DMS 273 (cell line): ENCODE data around the gene SHROOM2.

Experiments used
- DNase-seq: peaks from one replicate; lab custom pipeline; 2025; ENCODE audit not compliant: unreplicated experiment; lab: John Stamatoyannopoulos, UW

SHROOM2 gene

DNA sequence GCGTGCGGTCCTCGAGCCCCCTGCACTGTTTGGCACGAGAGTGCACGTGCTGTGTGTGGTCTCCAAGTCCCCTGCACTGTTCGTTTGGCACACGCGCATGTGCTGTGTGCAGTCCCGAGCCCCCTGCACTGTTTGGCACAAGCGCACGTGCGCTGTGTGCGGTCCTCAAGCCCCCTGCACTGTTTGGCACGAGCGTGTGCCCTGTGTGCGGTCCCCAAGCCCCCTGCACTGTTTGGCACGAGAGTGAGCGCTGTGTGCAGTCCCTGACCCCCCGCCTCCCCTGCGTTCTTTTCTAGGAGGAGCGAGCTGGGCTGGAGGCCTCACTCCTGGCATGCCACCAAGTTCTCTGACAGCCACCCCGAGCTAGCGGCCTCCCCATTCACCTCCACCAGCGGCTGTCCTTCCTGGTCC lies 104.5 kb downstream of the SHROOM2 start:
- DNase-seq = no peak

DNA sequence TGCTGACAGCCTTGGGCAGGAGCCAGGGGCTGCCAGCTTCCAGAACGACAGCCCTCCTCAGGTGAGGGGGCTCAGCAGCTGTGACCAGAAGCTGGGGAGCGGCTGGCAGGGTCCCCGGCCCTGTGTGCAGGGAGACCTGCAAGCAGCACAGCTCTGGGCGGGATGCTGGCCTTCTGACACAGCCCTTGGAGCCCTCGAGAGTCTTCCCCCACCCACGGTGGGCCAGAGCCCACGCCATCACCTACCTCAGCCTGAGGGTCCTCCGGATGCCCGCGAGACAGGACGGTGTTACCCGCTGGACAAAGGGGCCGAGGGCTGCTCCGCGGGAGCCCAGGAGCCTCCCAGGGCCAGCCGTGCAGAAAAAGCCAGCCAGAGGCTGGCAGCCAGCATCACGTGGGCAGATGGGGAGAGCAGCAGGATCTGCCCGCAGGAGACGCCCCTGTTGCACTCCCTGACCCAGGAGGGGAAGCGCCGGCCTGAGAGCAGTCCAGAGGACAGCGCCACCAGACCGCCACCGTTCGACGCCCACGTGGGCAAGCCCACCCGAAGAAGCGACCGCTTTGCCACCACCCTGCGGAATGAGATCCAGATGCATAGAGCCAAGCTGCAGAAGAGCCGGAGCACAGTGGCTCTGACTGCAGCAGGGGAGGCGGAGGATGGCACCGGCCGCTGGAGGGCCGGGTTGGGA lies 109.1 kb downstream of the SHROOM2 start:
- DNase-seq = no peak

DNA sequence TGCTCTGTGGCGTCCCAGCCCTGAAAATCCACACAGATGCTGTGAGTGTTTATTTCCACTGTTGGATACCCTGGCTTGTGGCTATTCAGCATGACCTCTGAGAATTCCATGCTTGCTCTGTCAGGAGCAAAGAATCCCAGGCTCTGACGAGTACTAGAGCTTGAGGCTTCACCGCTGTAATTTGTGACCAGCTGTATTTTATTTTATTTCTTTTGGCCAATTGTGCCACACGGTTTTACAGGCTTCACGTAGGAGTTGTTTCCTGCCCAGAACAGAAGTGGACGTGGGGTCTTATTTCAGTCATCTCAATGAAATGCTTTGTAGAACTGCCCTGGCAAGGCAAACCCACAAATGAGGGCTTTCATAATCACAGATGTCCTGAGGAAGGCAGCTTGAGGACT lies 111.5 kb downstream of the SHROOM2 start:
- DNase-seq = no peak

DNA sequence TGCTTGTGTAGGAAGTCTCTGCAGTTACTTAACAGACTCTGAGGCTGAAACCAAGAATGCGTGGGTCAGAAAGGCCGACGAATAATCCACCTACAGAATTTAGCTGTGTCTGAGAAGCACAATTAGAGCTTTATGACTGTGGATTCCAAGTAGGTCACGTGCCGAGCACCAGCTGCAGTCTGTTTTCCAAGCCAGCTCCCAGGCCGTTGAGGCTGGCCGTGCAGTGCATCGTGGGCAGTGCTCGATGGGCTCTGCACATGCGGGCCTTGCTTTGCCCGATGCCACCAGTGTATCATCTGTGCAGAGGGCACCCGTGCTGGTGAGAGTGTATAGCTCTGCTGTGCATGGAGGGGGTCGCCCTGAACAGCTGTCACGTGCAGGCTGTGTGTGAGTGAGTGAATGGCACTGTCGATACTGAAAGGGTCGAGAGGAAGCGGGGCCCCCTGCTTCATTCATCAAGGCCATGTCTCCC lies 113.4 kb downstream of the SHROOM2 start:
- peak; percentile 46 for DNase-seq

DNA sequence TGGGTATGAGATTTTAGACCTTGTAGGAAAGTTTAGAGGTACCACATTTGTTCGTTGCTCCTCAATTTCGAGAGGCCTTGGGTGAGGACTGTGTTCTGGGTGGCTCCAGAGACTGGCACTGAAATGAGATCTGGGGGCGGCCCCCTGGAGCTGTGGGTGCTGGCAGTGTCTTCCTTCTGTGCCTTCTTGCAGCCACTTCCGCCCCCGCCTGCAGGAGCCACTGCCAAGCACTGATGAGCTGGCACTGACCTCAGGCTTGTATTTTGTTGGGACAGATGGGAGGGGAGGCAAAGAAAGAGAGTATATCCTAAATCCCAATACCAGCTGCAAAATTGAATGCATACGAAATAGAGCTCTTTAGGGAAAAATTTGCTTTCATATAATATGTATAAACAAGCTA lies 116.4 kb downstream of the SHROOM2 start:
- peak; percentile 75 for DNase-seq

DNA sequence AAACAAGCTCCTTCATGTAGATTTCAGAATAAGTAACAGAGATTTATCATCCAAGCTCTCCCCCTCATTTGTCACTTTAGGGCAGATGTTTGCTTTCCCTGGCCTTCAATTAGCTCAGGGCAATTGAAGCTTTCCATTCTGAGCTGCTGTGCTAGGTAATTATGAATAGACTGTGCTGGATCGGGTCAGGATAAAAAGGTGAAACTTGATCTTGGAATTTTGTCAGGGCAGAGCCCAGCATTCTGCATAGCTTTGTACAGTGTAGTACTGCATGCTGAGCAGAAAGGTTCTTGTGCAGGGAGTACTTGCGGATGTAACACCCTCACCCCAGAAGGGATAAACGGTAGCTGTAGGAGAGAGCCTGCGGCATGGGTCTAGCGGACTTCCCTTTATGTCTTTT lies 116.9 kb downstream of the SHROOM2 start:
- DNase-seq = peak; percentile 79

DNA sequence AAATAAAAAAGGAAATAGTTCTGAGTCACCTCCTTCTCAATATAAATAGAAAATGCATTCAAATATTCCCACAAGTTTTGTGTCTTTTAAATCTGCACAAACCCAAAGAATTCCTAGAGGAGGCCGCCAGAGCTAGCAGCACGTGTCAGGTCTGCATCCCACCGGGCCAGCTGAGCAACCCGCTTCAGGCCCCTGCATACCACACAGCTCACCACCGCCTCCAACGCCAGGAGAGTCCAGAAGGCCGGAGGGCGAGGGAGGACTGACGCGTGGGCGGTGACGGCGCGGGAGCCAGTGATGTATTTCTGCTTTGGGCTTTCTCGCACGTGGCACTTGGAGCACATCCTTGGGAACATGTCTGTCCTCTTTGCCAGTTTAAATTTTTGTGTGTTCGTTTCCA lies 119.1 kb downstream of the SHROOM2 start:
- no peak for DNase-seq

DNA sequence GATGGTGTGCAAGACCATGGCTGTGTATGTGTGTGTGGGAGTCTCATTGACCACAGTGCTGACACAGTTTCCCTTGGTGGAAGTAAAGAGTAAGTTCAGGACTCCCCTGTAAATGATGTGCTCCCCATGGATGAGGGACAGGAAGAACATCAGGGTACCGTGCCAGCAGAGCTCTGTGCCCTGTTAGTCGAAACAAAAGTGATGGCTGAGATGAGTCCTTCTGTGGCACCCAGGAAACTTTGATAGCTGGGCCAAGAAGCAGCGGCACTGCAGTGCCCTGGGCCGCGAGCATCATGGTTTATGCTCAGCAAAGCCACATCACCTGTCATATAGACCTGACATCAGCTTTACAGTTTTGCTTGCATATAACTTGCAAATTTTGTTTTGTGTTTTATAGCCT lies 119.5 kb downstream of the SHROOM2 start:
- no peak for DNase-seq

DNA sequence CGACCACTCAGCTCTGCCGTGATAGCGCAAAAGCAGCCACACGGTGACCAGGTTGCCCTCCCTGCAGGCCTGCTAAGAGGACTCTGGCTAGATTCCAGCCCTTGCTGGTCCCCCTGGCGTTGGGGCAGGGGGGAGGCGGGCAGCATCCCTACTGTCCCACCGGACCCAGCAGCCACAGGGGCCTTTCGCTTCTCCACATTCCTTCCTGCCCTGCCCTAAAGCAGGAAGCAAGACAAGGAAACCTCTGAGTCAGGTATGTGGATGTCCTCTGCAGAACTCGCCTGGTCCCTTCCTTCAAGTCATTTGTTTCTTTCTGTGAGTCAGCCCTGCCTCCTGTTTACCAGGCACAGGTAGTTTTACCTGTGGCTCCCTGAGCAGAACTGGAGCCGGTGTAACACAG lies 120.7 kb downstream of the SHROOM2 start:
- DNase-seq = no peak

DNA sequence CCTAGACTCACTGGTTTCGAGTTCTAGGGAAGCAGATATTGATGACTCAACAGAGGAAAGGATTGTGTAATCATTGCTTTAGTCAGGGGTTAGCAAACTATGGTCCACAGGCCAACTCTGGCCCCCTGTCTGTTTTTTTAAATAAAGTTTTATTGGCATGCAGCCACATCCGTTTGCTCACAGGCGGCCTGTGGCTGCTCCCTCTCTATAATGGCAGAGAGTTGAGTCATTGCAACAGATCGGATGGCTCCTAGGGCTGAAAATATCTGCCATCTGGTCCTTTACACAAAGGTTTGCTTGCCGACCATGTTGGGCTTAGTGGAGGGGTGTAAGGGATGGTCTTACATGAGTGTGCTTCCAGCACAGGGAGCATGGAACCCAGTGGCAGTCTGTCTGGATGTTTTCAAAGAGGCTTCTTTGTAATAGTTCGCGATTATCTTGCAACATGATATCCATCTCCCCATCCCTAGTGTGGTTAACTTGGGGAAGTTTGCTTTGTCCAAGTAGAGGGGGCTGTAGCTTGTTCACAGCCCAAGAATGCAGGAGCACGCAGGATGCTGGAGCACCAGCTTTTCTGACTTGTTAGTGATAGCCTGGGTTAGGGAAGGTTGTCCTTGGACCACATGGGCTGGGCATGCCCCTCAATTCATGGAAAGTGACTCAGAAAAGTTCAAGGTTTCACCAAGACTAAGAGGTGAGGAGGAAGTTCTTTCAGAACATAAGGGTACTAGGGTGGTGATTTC lies 121.6 kb downstream of the SHROOM2 start:
- DNase-seq = peak; percentile 75

DNA sequence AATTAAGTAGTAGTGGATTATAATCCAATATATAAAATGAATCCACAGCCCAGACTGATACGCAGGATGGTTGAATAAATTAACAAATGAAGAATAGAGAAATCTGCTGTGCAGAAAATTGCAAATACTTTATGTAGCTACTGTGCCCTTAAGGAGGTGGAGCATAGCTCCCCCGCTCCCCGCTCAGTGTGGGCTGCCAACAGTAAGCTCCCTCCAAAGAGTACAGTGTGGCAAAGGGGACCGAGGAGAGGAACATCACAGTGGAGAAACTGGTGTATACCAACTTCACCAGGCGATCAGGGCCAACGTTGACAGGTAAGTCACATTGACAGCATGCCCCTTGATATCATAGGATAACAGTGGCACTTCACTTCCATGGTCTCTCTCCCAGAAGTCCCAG lies 123.0 kb downstream of the SHROOM2 start:
- no peak for DNase-seq

DNA sequence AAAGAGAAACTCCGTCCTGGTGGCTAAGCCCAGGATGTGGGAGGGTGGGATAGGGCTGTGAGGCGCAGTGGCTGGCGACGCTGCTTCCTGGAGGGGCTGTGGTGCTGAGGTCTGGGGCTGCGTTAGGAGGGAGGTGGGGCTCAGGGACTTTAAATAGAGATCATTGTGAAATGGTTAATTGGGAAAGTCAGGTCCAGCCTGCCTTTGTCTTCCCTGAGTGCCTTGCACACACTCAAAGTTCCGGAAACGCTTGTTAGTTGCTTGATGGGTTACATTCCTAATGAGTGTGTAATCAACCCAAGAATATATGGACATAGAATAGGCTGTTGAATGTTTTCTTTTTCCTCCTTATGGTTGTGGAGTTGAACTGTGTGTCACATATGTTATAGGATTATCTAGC lies 125.3 kb downstream of the SHROOM2 start:
- DNase-seq = no peak

DNA sequence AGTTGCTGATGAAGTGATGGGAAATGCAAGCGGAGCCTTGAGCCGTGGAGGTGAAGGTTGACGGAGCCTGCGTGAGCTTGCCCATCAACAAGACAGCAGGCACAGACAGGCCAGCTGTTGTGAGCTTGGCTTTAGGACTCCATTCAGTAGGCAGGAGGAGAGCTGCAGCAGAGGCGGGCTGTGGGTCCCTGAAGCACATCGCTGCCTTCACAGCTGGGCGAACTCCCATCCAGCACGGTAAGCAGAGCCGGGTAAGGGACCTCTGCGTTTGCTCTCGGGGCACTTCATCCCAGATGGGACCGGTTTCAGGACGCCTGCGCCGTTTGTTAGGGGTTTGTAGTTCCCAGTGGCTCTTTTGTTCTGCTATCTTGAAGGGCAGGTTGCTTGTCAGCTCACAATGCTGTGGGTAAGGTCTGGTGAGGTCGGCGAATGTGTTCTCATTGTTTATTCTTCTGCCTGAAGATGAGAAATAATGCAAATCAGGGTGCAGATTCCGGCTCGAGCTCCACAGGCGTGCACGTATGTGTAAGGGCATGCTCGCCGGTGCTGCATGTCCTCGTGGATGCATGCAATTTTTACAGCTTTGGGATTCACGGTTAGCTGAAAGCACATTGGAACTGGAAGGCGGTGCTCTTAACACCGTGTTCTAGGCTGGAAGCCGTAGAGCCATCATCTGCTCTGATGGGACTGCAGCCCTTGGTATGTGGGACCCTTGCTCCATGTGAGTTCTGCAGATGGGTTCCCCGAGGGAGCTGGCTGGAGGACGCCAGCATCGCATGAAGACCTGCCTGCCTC lies 126.3 kb downstream of the SHROOM2 start:
- peak; percentile 86 for DNase-seq

DNA sequence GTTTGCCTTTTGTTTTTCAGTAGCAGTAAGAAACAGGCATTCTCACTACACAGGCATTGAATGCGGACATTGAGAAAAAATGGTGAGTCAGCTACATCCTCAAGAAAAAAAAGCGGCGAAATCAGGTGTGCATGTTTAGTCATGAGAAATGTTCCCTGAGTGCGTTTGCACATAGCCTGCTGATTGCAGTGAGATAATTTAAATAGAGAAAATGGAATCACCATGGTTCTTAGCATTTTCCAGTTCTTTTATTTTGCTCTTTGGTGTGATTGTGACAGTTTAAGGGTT lies 126.9 kb downstream of the SHROOM2 start:
- DNase-seq = peak; percentile 34

DNA sequence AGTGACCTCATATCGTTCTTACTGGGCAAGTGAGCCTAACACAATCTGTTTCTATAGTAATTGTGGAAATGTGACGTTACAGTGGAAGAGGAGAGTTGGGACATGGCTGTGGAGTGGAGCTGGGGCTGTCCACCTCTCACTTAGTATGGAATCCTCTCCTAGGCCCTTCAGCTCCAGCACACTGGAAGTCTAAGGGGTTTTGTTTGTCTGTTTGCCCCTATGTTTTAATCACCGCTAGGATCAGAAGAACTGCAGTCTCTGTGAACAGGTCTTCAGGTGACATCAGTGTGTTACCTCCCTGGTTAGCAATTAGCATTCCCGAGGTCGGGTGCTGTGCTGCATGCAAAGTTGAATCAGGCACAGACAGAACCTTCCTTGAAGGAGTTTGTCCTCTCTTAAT lies 131.6 kb downstream of the SHROOM2 start:
- no peak for DNase-seq

DNA sequence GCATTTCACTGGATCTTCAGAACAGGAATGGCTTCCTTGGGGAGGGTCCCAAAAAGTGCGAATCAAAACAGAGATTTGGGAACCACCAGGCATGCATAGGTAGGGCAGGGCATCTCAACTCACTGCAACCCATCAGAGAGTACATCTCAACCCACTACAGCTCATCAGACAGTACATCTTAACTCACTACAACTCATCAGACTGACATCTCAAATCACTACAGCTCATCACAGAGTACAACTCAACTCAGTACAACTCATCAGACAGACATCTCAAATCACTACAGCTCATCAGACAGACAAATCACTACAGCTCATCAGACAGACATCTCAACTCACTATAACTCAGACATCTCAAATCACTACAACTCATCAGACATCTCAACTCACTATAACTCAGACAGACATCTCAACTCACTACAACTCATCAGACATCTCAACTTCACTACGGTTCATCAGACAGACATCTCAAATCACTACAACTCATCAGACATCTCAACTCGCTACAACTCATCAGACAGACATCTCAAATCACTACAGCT lies 133.5 kb downstream of the SHROOM2 start:
- DNase-seq = no peak

DNA sequence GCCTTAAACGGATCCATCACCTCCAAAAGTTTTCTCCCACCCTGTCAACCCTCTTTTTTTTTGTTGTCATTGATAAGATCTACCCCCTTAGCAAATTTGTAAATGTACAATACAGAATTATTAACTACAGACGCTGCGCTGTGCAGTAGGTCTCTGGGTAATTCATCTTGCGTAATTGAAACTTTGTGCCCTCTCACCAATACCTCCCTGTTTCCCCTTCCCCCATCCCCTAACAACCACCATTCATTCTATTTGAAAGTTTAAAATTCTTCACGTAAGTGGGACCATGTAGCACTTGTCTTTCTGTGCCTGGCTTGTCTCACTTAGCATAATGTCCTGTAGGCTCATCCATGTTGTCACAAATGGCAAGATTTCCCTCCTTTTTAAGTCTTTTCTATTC lies 135.2 kb downstream of the SHROOM2 start:
- no peak for DNase-seq

DNA sequence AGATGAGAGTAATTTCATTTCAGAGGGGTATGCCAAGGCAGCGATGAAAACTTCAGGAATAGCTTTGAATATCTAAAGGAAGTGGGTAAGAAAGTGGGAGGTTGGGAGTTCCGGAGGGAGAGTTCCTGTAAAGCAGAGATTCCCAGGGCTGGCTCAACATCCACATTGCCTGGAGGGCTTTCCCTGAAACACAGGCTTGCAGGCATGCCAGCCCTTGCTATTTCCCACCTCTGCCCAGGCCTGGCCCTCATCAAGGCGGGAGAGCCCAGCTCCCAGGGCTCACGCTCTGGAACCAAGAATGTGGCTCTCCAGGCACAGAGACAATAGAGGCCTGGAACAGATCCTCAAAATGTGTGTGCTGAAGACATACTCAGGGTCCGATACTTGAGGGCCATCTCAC lies 137.1 kb downstream of the SHROOM2 start:
- no peak for DNase-seq

DNA sequence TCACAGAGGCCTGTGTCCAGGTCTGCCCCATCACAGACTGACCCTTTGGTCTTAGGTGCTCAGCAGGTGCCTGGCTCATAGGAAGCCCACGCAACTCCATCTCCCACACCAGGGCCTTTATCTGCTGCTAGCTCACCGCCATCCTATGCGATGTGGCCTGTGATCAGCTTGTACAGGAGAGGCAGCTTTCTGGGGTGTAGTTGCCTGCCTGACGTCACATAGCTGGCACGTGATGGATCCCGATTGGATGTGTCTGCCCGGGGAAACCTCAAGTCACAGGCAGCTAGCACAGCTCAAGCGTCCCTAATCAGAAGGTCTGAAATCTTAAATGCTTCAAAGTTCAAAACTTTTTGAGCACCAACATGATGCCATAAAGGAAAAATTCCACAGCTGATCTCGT lies 139.8 kb downstream of the SHROOM2 start:
- DNase-seq = no peak

DNA sequence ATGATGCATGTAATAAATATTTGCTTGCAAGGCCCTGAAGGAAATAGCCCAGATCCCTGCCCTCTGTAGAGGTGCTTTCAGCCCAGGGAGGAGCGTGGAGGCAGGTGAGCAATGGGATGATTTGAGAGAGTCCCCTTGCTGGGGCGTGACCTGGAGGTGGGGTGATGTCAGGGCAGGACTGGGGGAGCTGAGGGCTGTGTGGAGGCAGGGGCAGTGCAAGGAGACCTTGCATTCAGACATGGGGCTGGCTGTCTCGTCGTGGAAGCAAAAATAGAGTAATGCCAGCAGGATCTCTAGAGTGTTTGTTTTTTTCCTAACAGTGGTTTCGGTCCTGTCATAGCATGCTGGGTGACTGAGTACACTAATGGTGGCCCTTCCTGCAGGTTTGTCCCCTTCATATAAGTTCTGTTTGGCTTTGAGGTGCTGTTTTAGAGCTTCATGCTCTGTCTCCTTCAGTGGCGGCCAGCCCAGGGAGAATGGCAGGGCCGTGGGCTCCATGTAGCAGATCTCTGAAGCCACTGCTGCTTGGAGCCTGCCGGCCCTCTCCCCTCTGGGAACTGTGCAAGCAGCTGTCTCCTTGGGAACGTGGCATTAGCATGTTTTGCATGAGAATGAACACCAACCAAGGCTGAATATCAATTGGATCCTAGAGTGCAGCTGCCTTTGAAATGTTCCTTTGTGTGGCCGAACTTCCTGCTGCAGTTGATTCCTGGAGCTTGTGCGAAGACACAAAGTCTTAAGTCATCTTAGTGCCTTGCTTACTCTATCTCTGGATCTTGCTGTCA lies 141.7 kb downstream of the SHROOM2 start:
- peak; percentile 63 for DNase-seq

DNA sequence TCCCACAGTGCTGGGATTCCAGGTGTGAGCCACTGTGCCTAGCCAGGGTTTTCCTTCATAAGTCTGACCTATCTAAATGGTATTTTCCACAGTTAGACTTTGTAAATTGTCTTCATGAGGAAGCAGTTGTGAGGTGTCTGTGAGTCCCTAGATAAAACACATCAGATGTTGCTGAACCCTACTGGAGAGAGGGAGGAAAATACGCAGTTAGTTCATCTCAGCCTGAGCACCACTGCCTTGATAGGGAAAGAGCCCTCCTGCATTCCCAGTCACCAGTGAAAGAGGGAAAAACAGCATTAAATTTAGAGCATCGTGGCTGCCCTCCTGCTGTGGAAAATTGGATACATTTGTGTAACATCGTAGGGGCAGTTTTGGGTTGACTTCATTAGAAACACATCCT lies 149.2 kb downstream of the SHROOM2 start:
- no peak for DNase-seq
